ENCODE data around the gene CPNE4.

Gene CPNE4

DNA sequence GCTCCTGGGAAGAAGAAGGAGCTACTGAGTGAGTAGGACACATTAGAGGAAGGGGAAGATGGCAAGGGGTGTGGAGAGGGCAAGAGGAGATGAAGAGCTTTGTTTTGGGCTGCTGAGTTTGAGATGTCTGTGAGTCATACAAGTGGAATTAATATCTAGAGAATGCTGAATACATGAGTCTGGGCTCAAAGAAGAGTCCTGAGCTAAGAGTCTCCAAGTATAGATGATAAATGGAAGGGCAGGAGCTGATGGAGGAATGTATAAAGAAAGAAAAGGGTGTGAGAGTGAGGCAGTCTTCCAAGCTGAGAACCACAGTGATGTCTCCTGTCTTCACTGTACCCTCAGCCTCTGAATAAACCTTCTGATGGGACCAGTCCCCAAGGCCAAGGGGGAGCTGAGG is 326.6 kb downstream of the CPNE4 start:
- DNase-seq (ENCODE audit: insufficient read length, low spot score) (no peak), FAIRE-seq (no peak)

DNA sequence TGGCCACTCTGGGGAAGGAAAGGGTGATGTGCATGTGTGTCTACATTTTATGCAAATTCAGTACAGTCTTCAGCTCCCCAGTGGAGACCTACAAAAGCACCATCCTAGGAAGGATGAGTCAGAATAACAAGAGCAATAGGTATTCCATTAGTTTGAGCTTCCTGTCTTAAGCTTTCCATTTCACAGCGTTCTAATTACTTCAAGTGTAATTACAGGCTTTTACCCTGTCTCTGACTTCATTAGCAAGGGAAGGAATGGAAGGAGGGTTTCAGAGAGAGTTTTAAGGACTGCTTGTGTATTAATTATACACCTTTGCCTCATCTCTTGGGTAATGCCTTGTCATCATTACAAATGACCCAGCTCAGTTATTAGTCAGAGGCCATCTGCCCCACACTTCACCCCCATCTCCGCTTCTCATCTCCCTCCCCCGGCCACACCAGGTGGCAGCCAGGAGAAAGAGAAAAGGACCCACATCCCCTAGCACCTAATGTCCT is 329.2 kb downstream of the CPNE4 start:
- FAIRE-seq, result no peak
- no peak for DNase-seq (ENCODE audit: insufficient read length, low spot score)

DNA sequence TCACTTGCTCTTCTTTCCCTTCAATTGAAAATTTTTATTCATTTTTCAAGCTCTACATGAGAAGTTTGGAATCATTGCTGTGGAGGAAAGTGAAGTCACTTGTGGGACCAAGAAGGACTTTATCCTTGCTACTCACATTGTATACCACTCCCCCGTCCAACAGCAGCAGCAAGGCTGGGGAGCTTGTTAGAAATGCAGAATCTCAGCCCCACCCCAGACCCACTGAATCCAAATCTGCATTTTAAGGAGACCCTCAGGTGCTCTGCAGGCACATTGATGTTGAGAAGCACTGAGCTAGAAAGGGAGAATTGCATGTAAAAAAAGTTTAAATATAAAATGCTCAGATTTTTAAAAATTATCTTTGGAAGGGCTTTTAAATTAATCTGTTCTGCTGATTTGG is 329.7 kb downstream of the CPNE4 start:
- FAIRE-seq, result no peak
- no peak for DNase-seq (ENCODE audit: insufficient read length, low spot score)

DNA sequence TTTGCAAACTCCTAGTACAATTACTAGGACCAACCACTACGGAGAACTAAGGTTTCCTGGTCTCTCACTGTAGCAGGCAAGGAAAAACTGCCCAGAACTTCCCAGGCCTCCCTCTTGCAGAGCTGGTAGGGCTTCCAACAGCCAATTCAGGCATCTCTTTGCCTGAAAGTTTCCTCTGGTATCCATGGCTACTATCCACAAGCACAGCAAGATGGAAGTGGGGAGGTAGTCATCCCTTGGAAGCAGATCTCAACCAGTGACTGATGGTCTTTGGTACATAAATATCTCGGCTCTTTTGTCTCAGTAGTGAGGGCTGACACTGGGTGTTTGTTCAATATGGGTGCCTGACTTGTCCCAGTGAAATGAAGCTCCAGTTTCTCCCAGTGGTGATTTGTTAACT is 330.7 kb downstream of the CPNE4 start:
- DNase-seq (ENCODE audit: insufficient read length, low spot score) (no peak), FAIRE-seq (no peak)

DNA sequence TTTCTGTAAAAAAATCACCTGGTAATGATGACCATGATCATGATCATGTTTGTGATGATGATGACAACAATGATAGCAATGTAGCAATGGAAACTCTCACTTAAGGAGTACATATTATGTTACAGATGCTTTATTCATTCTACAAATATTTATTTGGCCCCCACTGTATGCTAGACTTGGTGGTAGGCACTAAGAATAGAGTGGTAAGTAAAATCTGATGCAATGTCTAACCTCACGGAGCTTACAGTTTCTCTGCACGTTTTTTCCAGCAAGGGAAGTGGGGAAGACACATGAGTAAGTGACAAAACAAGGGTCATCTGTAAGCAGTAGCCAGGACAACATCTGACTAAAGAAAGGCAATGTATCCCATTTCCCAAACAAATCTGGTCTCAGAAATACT is 332.7 kb downstream of the CPNE4 start:
- no peak for FAIRE-seq
- DNase-seq (ENCODE audit: insufficient read length, low spot score), result no peak

DNA sequence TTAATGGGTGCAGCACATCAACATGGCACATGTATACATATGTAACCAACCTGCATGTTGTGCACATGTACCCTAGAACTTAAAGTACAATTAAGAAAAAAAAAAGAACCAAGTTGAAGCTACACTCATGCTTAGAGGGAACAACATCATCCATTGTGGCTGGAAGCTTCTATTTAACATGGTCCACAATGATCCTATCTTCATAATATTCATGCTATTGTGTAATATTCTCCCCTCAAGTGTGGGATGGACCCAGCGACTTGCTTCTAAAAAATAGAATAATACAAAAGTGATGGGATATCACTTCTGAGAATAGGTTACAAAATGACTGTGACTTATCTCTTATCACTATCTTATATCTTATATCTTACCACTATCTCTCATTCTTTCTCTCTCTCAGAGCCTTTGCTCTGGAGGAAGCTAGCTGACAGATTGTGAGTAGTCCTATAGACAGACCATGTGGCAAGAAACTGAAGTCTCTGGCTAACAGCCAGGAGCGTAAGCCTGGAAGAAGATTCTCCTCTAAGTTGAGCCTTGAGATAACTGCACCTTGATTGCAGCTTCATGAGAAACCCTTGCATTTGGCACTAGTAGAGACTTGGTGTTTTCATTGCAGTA is 333.6 kb downstream of the CPNE4 start:
- no peak for DNase-seq (ENCODE audit: insufficient read length, low spot score)
- FAIRE-seq, result no peak

GRCh38 chr3:131699001-131699400 is 335.8 kb downstream of the CPNE4 start:
- DNase-seq (ENCODE audit: insufficient read length, low spot score) (no peak), FAIRE-seq (no peak)

GRCh38 chr3:131694376-131694775 is 340.4 kb downstream of the CPNE4 start:
- no peak for FAIRE-seq

DNA sequence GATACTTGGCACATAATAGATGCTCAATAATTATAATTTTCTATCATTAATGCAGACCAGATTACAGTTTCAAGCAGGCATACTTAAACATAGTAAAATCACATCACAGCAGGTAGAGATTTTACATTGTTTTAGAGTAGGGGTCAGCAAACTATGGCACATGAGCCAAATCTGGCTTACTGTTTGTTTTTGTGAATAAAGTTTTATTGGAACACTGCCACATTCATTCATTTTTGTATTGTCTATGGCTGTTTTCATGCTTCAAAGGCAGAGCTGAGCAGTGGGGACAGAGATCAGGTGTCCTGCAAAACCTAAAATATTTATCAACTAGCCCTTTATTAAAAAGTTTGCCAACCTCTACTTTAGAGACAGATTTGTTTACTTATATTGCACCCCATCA is 342.5 kb downstream of the CPNE4 start:
- DNase-seq (ENCODE audit: insufficient read length, low spot score), result no peak

More at GRCh38 chr3:131694376-131694775, 340.4 kb downstream of the CPNE4 start:
- no peak for DNase-seq (ENCODE audit: insufficient read length, low spot score)

GRCh38 chr3:131690800-131691199 is 344.0 kb downstream of the CPNE4 start:
- DNase-seq (ENCODE audit: insufficient read length, low spot score) (no peak), FAIRE-seq (no peak)

More for the DNA sequence above, 342.5 kb downstream of the CPNE4 start:
- no peak for FAIRE-seq

DNA sequence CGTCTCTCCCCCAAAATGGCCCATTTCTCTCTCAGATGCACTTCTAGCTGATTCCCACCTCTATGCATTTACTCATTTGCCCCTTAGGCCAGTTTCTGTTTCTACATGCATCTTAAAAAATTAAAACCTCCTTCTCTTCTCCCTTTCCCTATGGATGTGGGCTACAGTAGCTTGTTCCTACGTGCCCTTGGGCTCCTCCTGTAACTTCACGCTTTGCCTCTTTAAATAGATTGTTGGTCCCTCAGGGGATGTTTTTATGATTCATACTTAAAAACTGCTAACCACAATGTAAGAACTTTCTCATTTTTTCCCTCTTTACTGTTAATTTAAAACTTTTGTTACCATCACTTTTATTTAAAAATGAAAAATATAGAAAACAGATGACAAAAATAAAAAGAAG is 346.4 kb downstream of the CPNE4 start:
- no peak for DNase-seq (ENCODE audit: insufficient read length, low spot score)
- FAIRE-seq, result no peak

DNA sequence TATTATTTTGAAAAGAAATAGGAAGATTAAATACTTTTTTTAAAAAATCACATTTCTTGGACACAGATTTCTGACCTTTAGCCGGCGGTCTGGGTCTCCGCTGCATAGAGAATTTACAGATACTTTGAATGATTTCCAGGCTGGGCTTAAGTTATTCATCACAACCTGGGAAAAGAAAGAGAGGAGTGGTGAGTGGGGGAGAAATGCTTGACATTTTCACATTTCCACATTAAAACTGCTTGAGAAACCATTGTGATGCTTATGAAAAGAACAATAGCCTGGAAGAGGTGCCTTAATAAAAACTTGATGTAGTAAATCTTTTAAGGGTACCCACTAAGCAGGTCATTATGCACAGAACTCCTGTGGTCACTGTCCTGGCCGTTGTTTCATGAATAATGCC is 365.2 kb downstream of the CPNE4 start:
- no peak for DNase-seq (ENCODE audit: insufficient read length, low spot score)

DNA sequence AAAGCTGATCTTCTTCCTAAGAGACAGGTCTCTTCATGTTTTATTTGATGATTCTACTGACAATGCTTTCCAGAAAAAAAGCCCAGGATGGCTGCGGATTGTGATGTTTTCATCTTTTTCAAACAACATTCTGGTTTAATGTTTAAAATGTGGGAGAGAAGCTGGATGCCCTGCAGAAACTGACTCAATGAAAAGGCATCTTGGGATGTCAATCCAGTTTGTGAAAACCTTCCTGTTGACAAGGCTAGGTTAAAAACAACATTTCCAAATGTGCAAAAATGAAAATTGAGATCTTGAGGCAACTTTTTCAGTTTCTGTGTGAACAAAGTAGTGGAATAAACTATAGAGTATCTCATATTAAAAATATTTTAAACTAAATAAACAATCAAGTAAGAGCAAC is 376.0 kb downstream of the CPNE4 start:
- DNase-seq (ENCODE audit: insufficient read length, low spot score), result no peak

More for the DNA sequence above, 365.2 kb downstream of the CPNE4 start:
- no peak for FAIRE-seq

DNA sequence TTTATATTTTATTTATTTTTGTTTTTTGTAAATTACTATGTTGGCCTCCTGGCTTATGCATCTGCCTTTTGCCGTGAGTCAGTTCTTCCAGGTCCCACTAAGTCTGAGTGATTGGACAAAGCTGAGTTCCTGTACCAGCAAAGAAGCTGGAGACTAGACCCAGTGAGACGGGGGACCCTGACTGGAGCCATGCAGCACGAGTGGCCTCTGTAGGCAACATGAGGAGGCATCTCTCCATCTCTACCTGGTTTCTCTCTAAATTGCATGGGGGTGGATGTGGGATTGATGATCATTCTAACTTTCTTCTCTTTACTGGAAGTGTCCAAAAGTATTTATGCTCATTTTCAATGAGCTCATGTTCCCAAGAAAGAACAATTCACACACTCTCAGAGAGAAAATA is 376.7 kb downstream of the CPNE4 start:
- DNase-seq (ENCODE audit: insufficient read length, low spot score) (no peak), FAIRE-seq (no peak)

More for the DNA sequence above, 376.0 kb downstream of the CPNE4 start:
- FAIRE-seq, result no peak

DNA sequence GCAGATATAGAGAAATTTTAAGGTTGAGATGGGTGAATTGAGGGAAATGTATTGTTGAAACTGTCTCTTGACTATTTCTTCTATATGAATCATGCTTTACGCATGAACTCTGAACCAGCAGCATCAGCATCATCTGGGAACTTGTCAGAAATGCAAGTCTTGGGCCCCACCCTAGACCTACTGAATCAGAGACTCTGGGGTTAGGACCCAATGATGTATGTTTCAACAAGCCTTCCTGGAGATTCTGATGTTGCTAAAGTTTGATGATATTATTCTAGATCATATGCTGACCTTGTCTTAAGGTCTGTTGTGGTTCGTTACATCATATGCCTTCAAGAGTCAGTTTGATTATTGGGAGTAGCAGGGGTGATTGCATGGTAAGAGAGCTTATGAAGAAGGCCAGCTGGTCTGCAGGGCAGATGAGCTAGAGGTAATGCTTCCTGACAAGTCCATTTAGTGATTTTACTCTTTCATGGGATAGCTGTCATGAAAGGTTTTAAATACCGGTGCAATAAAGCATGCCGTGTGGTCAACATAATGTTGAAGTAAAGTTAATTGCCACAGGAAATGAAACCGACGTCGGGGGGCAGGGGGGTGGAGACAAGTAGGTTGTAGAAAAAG is 379.6 kb downstream of the CPNE4 start:
- no peak for FAIRE-seq
- no peak for DNase-seq (ENCODE audit: insufficient read length, low spot score)

DNA sequence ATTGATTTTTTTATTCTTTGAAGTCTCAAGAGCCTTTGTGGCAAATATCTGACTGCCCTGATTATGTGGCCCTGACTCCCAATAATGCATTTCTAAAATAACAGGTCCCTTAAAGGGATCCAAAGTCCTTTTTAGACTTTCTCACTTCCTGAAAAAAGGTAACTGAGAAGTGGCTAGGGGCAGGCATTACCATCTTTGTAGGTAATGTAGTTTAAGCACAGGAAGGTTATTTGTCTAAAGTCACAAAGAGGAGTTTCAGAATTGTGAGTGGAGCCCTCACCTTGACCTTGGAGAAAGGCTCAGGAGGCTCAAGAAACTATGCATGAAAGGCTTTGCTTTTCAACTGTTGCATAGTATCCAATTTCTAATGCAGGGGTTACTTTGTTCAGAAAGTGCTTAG is 389.2 kb downstream of the CPNE4 start:
- FAIRE-seq, result no peak
- DNase-seq (ENCODE audit: insufficient read length, low spot score), result no peak

GRCh38 chr3:131636266-131636775 is 398.5 kb downstream of the CPNE4 start:
- DNase-seq (ENCODE audit: insufficient read length, low spot score), result no peak
- FAIRE-seq, result no peak

DNA sequence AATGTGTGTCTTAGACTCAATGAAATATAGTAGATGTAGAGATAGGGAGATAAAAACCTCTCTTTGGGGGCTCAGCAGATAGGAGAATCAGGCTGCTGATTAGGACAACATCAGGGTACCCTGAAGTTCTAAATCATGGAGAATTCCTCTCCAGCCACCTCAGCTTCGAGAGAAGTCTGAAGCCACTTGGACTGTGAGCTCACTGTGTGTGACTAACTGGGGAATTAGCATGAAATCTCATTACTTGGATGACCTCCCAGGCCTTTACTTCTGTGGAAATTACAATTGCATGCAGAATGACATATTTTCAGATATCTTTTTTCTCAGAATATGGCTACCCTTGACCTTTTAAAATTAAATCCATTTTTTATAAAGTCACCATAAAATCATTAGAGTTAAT is 404.0 kb downstream of the CPNE4 start:
- DNase-seq (ENCODE audit: insufficient read length, low spot score) (no peak), FAIRE-seq (no peak)

DNA sequence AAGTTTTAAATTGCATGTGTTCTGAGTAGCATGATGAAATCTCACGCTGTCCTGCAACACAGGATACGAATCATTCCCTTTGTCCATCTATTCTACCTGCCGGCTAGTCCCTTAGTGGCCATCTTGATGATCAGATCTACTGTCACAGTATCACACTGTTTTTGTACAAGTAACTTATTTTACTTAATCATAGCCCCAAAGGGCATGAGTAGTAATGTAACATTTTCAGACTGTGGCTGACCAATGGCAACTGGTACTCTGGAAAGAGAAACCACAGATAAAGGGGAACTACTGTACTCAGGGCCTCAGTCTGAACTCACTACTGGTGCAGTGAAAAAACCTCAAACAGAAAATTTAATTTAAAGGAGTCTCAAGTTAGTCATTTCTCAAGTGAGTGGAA is 404.7 kb downstream of the CPNE4 start:
- no peak for FAIRE-seq

DNA sequence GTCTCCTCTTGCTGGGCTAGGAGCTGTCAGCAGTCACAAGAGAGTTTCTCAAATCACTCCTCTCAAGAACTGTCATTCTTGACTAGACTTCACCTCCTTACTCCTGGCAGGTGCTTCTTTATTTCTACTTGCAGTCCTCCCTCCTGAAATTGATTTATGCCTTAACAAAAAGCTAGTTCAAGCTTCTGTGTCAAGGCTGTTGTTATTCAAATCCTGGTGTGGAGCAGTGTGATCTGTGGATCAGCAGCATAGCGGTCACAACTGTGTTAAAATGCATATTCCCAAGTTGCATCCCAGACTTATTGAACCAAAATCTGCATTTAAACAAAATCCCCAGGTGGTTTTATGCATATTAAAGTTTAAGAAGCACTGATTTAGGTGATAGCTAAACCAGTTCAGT is 411.4 kb downstream of the CPNE4 start:
- no peak for DNase-seq (ENCODE audit: insufficient read length, low spot score)

More for the DNA sequence above, 404.7 kb downstream of the CPNE4 start:
- no peak for DNase-seq (ENCODE audit: insufficient read length, low spot score)

DNA sequence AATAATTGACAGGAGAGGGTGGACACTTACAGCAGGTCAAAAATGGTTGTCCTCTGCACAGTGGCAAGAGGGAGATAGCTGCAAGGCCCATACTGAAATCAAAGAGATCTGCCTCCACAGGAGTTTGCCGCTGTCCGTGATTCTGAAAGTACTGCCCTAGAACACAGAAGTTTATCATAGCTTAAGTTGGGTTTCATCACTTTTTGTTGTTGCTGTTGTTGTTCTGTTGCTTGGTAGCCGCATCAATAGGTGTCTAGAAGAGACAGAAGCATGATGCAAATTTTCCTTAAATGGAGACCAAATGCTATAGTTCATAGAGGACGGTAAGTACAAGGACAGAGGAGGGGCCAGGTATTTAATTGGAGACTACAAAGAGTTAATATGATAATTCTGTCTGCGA is 412.1 kb downstream of the CPNE4 start:
- FAIRE-seq, result no peak
- no peak for DNase-seq (ENCODE audit: insufficient read length, low spot score)

More for the DNA sequence above, 411.4 kb downstream of the CPNE4 start:
- FAIRE-seq, result no peak

GRCh38 chr3:131620977-131621376 is 413.8 kb downstream of the CPNE4 start:
- FAIRE-seq, result no peak
- no peak for DNase-seq (ENCODE audit: insufficient read length, low spot score)

All from HTR-8/SVneo (cell line).